Osteocyte (in vitro differentiated cells): ENCODE data around the gene HOXD11. TPM values are rescaled to one million over a fixed set of nuclear protein-coding genes. Genes with fewer than 3 reads are reported as not detected.

Experiments
- DNase-seq: peaks from one replicate; pipeline ENCODE4 v3.0.0; 2021; ENCODE audit warnings: mixed read lengths; ENCODE audit not compliant: unreplicated experiment; ENCODE audit errors: extremely low spot score
- H3K27ac Mint-ChIP-seq: one replicate; pipeline ENCODE4 v1.8.0; 2021; ENCODE audit warnings: mild to moderate bottlenecking, mixed read lengths; ENCODE audit not compliant: unreplicated experiment
- H3K27me3 Mint-ChIP-seq: one replicate; pipeline ENCODE4 v1.8.0; 2021; ENCODE audit warnings: mixed read lengths; ENCODE audit not compliant: unreplicated experiment
- H3K36me3 Mint-ChIP-seq: one replicate; pipeline ENCODE4 v1.8.0; 2021; ENCODE audit warnings: mixed read lengths; ENCODE audit not compliant: unreplicated experiment
- H3K4me1 Mint-ChIP-seq: one replicate; pipeline ENCODE4 v1.8.0; 2021; ENCODE audit warnings: mixed read lengths; ENCODE audit not compliant: unreplicated experiment
- H3K4me3 Mint-ChIP-seq: one replicate; pipeline ENCODE4 v1.8.0; 2021; ENCODE audit warnings: mild to moderate bottlenecking, moderate library complexity, mixed read lengths; ENCODE audit not compliant: unreplicated experiment
- H3K9me3 Mint-ChIP-seq: one replicate; pipeline ENCODE4 v1.8.0; 2021; ENCODE audit warnings: mixed read lengths; ENCODE audit not compliant: unreplicated experiment
- total RNA-seq: library from RNA; stranded (reverse); gene quantifications from 2 replicates; pipeline ENCODE4 v1.2.1, GENCODE V29; 2021
- TF ChIP-seq, protein P1 (sequence below): fragments of 200-600 bp; sonication (generic); IDR thresholded peaks from 2 replicates; pipeline ENCODE4 v1.5.0; 2021; ENCODE audit warnings: antibody characterized with exemption, mild to moderate bottlenecking, moderate library complexity

The HOXD11 gene
- total RNA-seq, 1 donor from 2014 or later = not detected

DNA sequence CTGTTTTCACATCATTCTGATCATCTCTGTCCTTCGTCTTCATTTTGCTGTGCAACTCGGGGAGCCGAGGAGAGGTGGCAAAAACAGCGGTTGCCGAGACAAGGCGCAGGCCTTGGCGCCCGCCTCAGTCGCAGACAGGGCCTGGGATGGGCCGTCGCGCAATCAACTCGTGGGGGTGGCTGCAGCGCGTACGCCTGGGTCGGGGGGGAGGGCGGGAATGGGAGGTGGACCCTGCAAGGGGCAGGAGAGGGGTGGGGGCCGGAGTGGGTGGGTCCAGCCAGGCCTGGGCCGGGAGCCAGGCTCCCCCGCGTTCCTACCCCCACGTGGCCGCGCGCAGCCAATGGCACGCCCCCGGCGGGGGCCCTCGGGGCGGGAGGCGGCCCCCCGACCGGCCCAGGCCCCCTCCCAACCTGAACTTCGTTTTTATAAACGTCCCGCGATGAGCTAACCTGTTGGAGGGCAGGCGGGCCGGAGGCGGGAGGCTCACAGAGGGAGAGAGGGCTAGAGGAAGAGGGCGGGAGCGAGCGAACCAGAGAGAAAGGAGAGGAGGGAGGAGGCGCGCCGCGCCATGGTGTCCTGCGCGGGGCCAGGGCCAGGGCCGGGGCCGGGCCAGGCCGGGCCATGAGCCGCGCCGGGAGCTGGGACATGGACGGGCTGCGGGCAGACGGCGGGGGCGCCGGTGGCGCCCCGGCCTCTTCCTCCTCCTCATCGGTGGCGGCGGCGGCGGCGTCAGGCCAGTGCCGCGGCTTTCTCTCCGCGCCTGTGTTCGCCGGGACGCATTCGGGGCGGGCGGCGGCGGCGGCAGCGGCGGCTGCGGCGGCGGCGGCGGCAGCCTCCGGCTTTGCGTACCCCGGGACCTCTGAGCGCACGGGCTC lies 14.6 kb upstream of the HOXD11 start, which contains the start of gene HOXD13:
Gene HOXD13, plus strand, starts transcription at position 452 of the 875 bp plus-strand sequence. Its CDS starts 170 bp downstream, at position 622.
- peak within 1 kb of the TSS; percentile 58 for H3K4me3 Mint-ChIP-seq
- peaks cover 34% of the 10 kb centered on the region for H3K4me1 Mint-ChIP-seq
- no peaks in the 10 kb centered on the region for H3K9me3 Mint-ChIP-seq
- H3K27me3 Mint-ChIP-seq = peaks cover 91% of the 10 kb centered on the region
- H3K36me3 Mint-ChIP-seq = no peaks in the 10 kb centered on the region
- TF ChIP-seq, protein P1, sequence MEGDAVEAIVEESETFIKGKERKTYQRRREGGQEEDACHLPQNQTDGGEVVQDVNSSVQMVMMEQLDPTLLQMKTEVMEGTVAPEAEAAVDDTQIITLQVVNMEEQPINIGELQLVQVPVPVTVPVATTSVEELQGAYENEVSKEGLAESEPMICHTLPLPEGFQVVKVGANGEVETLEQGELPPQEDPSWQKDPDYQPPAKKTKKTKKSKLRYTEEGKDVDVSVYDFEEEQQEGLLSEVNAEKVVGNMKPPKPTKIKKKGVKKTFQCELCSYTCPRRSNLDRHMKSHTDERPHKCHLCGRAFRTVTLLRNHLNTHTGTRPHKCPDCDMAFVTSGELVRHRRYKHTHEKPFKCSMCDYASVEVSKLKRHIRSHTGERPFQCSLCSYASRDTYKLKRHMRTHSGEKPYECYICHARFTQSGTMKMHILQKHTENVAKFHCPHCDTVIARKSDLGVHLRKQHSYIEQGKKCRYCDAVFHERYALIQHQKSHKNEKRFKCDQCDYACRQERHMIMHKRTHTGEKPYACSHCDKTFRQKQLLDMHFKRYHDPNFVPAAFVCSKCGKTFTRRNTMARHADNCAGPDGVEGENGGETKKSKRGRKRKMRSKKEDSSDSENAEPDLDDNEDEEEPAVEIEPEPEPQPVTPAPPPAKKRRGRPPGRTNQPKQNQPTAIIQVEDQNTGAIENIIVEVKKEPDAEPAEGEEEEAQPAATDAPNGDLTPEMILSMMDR = no peak
- no peak within 1 kb of the TSS for H3K27ac Mint-ChIP-seq
- DNase-seq = peak; percentile 82

DNA sequence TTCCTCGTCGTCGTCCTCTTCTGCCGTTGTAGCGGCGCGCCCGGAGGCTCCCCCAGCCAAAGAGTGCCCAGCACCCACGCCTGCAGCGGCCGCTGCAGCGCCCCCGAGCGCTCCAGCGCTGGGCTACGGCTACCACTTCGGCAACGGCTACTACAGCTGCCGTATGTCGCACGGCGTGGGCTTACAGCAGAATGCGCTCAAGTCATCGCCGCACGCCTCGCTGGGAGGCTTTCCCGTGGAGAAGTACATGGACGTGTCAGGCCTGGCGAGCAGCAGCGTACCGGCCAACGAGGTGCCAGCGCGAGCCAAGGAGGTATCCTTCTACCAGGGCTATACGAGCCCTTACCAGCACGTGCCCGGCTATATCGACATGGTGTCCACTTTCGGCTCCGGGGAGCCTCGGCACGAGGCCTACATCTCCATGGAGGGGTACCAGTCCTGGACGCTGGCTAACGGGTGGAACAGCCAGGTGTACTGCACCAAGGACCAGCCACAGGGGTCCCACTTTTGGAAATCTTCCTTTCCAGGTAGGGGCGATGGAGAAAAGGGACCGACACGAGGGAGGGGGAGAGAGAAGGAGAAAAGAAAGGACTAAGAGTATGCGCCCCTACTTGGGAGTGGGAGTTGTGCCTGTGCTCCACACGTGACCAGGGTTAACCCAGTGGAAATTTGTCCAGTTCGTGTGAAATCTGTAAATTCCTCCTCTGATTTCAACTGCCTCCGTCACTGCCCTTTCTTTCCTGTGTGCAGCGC lies 13.8 kb upstream of the HOXD11 start:
- peaks cover 35% of the 10 kb centered on the region for H3K4me1 Mint-ChIP-seq
- DNase-seq = peak; percentile 72
- no peak overlapping the region for H3K27ac Mint-ChIP-seq
- H3K4me3 Mint-ChIP-seq = peak overlapping the region; percentile 51
- no peaks in the 10 kb centered on the region for H3K9me3 Mint-ChIP-seq
- TF ChIP-seq, protein P1 = no peak
- H3K27me3 Mint-ChIP-seq = peaks cover 91% of the 10 kb centered on the region
- H3K36me3 Mint-ChIP-seq = no peaks in the 10 kb centered on the region

DNA sequence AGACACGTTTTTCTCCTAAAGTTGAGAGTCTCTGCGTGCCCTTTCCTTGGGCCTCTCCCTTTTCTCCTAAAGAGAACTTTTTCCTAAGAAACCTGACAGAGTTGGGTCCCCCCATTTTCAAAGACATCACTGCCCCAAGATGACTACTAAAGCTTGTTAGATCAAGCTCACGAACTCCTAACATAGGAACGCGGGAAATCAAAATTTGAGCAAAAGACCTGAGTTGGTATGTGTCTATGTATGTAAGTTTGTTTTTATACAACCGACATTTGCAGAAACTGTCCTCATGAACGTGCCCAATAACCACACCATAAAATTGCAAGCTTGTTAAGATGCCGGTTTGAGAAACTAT lies 13.2 kb upstream of the HOXD11 start:
- H3K27ac Mint-ChIP-seq = no peak overlapping the region
- peaks cover 35% of the 10 kb centered on the region for H3K4me1 Mint-ChIP-seq
- peaks cover 89% of the 10 kb centered on the region for H3K27me3 Mint-ChIP-seq
- H3K9me3 Mint-ChIP-seq = no peaks in the 10 kb centered on the region
- peak overlapping the region; percentile 36 for H3K4me3 Mint-ChIP-seq
- H3K36me3 Mint-ChIP-seq = no peaks in the 10 kb centered on the region
- TF ChIP-seq, protein P1 = no peak
- no peak for DNase-seq

DNA sequence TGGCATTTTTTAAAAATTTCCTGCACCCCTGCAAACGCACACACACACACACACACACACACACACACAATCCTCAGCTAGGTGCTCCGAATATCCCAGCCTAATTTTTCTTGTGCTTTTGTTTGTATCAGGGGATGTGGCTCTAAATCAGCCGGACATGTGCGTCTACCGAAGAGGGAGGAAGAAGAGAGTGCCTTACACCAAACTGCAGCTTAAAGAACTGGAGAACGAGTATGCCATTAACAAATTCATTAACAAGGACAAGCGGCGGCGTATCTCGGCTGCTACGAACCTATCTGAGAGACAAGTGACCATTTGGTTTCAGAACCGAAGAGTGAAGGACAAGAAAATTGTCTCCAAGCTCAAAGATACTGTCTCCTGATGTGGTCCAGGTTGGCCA lies 12.7 kb upstream of the HOXD11 start:
- H3K4me3 Mint-ChIP-seq = no peak overlapping the region
- no peaks in the 10 kb centered on the region for H3K9me3 Mint-ChIP-seq
- TF ChIP-seq, protein P1 = no peak
- H3K27me3 Mint-ChIP-seq = peaks cover 89% of the 10 kb centered on the region
- peak; percentile 30 for DNase-seq
- peaks cover 37% of the 10 kb centered on the region for H3K4me1 Mint-ChIP-seq
- H3K27ac Mint-ChIP-seq = no peak overlapping the region
- no peaks in the 10 kb centered on the region for H3K36me3 Mint-ChIP-seq

DNA sequence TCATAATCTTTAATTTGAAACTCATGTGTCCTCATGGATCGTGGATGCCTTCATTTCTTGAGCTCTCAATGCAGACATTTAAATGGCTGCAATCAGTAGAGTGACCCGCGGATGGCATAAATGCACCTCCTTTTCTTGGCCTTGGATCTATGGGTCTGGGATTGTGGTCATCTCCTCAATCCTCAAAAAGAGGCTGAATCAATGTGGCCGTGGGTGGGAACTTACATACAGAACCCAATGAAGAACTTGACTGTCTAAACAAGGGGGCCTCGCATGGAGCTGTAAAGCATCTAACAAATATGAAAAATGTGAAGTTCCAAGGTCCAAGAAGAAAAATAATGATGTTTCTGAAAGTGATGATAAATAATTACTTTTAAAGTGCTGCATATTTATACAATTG lies 11.7 kb upstream of the HOXD11 start:
- no peaks in the 10 kb centered on the region for H3K9me3 Mint-ChIP-seq
- H3K27ac Mint-ChIP-seq = no peak overlapping the region
- peaks cover 87% of the 10 kb centered on the region for H3K27me3 Mint-ChIP-seq
- DNase-seq = peak; percentile 23
- TF ChIP-seq, protein P1 = no peak
- H3K36me3 Mint-ChIP-seq = no peaks in the 10 kb centered on the region
- no peak overlapping the region for H3K4me3 Mint-ChIP-seq
- H3K4me1 Mint-ChIP-seq = peaks cover 37% of the 10 kb centered on the region
